ENCODE data around the gene FSIP1.

The FSIP1 gene

GRCh38 chr15:39785139-39785538, 2.5 kb upstream of the FSIP1 start:
- ATAC-seq (ENCODE audit: low read depth) (peak; percentile 33), DNase-seq (ENCODE audit: low spot score) (no peak)
- Histone ChIP-seq H3K27me3 (ENCODE audit: insufficient read depth, poor library complexity, severe bottlenecking) (no peaks in the 10 kb centered on the region), H3K36me3 (ENCODE audit: low read depth) (no peaks in the 10 kb centered on the region), H3K27ac (ENCODE audit: poor library complexity, severe bottlenecking) (peak overlapping the region; percentile 37), H3K9me3 (ENCODE audit: severe bottlenecking) (no peaks in the 10 kb centered on the region), H3K4me1 (ENCODE audit: insufficient read depth, poor library complexity, severe bottlenecking) (peaks cover 28% of the 10 kb centered on the region), H3K4me3 (ENCODE audit: severe bottlenecking) (no peak overlapping the region)
- TF ChIP-seq CTCF (IDR thresholded peaks at IDR 0.05; ENCODE audit: poor library complexity, severe bottlenecking): no peak

- Histone ChIP-seq H3K27me3 (ENCODE audit: insufficient read depth, poor library complexity, severe bottlenecking) (no peaks in the 10 kb centered on the region), H3K4me3 (ENCODE audit: severe bottlenecking) (no peak overlapping the region), H3K36me3 (ENCODE audit: low read depth) (no peaks in the 10 kb centered on the region), H3K4me1 (ENCODE audit: insufficient read depth, poor library complexity, severe bottlenecking) (peaks cover 28% of the 10 kb centered on the region), H3K9me3 (ENCODE audit: severe bottlenecking) (no peaks in the 10 kb centered on the region), H3K27ac (ENCODE audit: poor library complexity, severe bottlenecking) (peak overlapping the region; percentile 37)
- DNase-seq (ENCODE audit: low spot score) (no peak), ATAC-seq (ENCODE audit: low read depth) (no peak)
- no peak for TF ChIP-seq CTCF (IDR thresholded peaks at IDR 0.05; ENCODE audit: poor library complexity, severe bottlenecking)
These were observed 2.0 kb upstream of the FSIP1 start for GRCh38 chr15:39784638-39785037.

GRCh38 chr15:39784125-39784524, 1.5 kb upstream of the FSIP1 start:
- DNase-seq (ENCODE audit: low spot score): no peak
- TF ChIP-seq CTCF (IDR thresholded peaks at IDR 0.05; ENCODE audit: poor library complexity, severe bottlenecking): no peak
- no peaks in the 10 kb centered on the region for H3K9me3 ChIP-seq (ENCODE audit: severe bottlenecking)
- ATAC-seq (ENCODE audit: low read depth): no peak
- H3K36me3 ChIP-seq (ENCODE audit: low read depth): no peaks in the 10 kb centered on the region
- peaks cover 28% of the 10 kb centered on the region for H3K4me1 ChIP-seq (ENCODE audit: insufficient read depth, poor library complexity, severe bottlenecking)
- peak overlapping the region; percentile 37 for H3K27ac ChIP-seq (ENCODE audit: poor library complexity, severe bottlenecking)
- no peaks in the 10 kb centered on the region for H3K27me3 ChIP-seq (ENCODE audit: insufficient read depth, poor library complexity, severe bottlenecking)
- no peak overlapping the region for H3K4me3 ChIP-seq (ENCODE audit: severe bottlenecking)

- no peak for TF ChIP-seq CTCF (IDR thresholded peaks at IDR 0.05; ENCODE audit: poor library complexity, severe bottlenecking)
- peaks cover 28% of the 10 kb centered on the region for H3K4me1 ChIP-seq (ENCODE audit: insufficient read depth, poor library complexity, severe bottlenecking)
- peak overlapping the region; percentile 37 for H3K27ac ChIP-seq (ENCODE audit: poor library complexity, severe bottlenecking)
- DNase-seq (ENCODE audit: low spot score) (no peak), ATAC-seq (ENCODE audit: low read depth) (no peak; the same call in 2 of the 3 replicates)
- H3K9me3 ChIP-seq (ENCODE audit: severe bottlenecking): no peaks in the 10 kb centered on the region
- peak overlapping the region; percentile 83 for H3K4me3 ChIP-seq (ENCODE audit: severe bottlenecking)
- no peaks in the 10 kb centered on the region for H3K27me3 ChIP-seq (ENCODE audit: insufficient read depth, poor library complexity, severe bottlenecking)
- no peaks in the 10 kb centered on the region for H3K36me3 ChIP-seq (ENCODE audit: low read depth)
These were observed 691 bp upstream of the FSIP1 start for GRCh38 chr15:39783244-39783820.

- Histone ChIP-seq H3K4me3 (ENCODE audit: severe bottlenecking) (peak overlapping the region; percentile 83), H3K27me3 (ENCODE audit: insufficient read depth, poor library complexity, severe bottlenecking) (no peaks in the 10 kb centered on the region), H3K27ac (ENCODE audit: poor library complexity, severe bottlenecking) (peak overlapping the region; percentile 37), H3K36me3 (ENCODE audit: low read depth) (no peaks in the 10 kb centered on the region), H3K9me3 (ENCODE audit: severe bottlenecking) (no peaks in the 10 kb centered on the region), H3K4me1 (ENCODE audit: insufficient read depth, poor library complexity, severe bottlenecking) (peaks cover 28% of the 10 kb centered on the region)
- ATAC-seq (ENCODE audit: low read depth) (no peak), DNase-seq (ENCODE audit: low spot score) (no peak)
- no peak for TF ChIP-seq CTCF (IDR thresholded peaks at IDR 0.05; ENCODE audit: poor library complexity, severe bottlenecking)
These were observed 706 bp downstream of the FSIP1 start for GRCh38 chr15:39781967-39782302.

All from RWPE2 (cell line).